A549 (cell line): ENCODE results near the gene MTHFR. TPM values are rescaled to one million over a fixed set of nuclear protein-coding genes. Genes with fewer than 3 reads are reported as not detected.

Experiments used
- ATAC-seq, 2 experiments: fragments of 200-7000 bp in 1 of 2; fragments of >200 bp in 1 of 2; cut with Nextera tagmentation in 1 of 2; cut with Tn5 transposase in 1 of 2; 3 replicates each; pipeline versions ENCODE4 v1.8.0 to v1.9.1; 2018 to 2020; ENCODE audit warnings: mild to moderate bottlenecking in 1 of 2, moderate library complexity in 1 of 2
- CTCF ChIA-PET: fragments of 300-600 bp; sonication (Branson Sonifier 250); formaldehyde crosslinking; extraction: SDS; loops from one replicate; lab custom pipeline; 2021; ENCODE audit warnings: antibody characterized with exemption, inconsistent platforms; lab: Yijun Ruan, JAX
- POLR2A ChIA-PET: fragments of 350-600 bp; formaldehyde crosslinking; extraction: SDS; loops from one replicate; lab custom pipeline; 2021; ENCODE audit warnings: antibody characterized with exemption, inconsistent platforms; lab: Yijun Ruan, JAX
- DNase-seq, 2 experiments: peaks; one replicate each; pipeline versions ENCODE4 v3.0.0 to v3.0.0-alpha.2; 2011 to 2016; ENCODE audit warnings: low read depth in 1 of 2, low spot score in 1 of 2
- FAIRE-seq: peaks from 2 replicates; lab custom pipeline; 2011; peaks lifted over from hg19 to GRCh38; lab: Jason Lieb, UNC
- H3K27ac ChIP-seq, 2 experiments: fragments of >200 bp; sonication (Bioruptor Twin); formaldehyde crosslinking; 3 replicates each; pipeline ENCODE4 v1.5.1; 2016 to 2017
- H3K4me1 ChIP-seq: fragments of >200 bp; sonication (Bioruptor Twin); formaldehyde crosslinking; 3 replicates; pipeline ENCODE4 v1.6.1; 2016
- H3K4me2 ChIP-seq: fragments of >200 bp; sonication (Bioruptor Twin); formaldehyde crosslinking; 3 replicates; pipeline ENCODE4 v1.6.1; 2016
- H3K4me3 ChIP-seq: fragments of >200 bp; sonication (Bioruptor Twin); formaldehyde crosslinking; 3 replicates; pipeline ENCODE4 v1.5.1; 2016
- H3K9me3 ChIP-seq: fragments of >200 bp; sonication (Bioruptor Twin); formaldehyde crosslinking; 3 replicates; pipeline ENCODE4 v1.6.1; 2016
- BHLHE40 ChIP-seq: IDR thresholded peaks from 2 replicates; pipeline ENCODE4 v1.6.1; 2012; ENCODE audit warnings: low read depth, low read length, inconsistent platforms
- CEBPB ChIP-seq, 2 experiments: fragments of >200 bp in 1 of 2; sonication (Bioruptor Twin) in 1 of 2; formaldehyde crosslinking in 1 of 2; IDR thresholded peaks; 2 replicates each; pipeline ENCODE4 v1.6.1; 2012 to 2016
- CHD4 ChIP-seq: fragments of 200-600 bp; sonication (generic); IDR thresholded peaks from 2 replicates; pipeline ENCODE4 v1.6.1; 2016; ENCODE audit warnings: antibody characterized with exemption, mild to moderate bottlenecking, borderline replicate concordance
- EHF ChIP-seq: fragments of 250-450 bp; sonication (Bioruptor Pico); IDR thresholded peaks from 2 replicates; pipeline ENCODE4 v1.5.0; 2020; ENCODE audit warnings: mild to moderate bottlenecking
- EP300 ChIP-seq, 2 experiments: fragments of >200 bp; sonication (Bioruptor Twin); formaldehyde crosslinking; IDR thresholded peaks; 2 replicates in 1 of 2; 3 replicates in 1 of 2; pipeline ENCODE4 v1.6.1; 2016 to 2017
- GATA3 ChIP-seq: IDR thresholded peaks from 2 replicates; pipeline ENCODE4 v1.6.1; 2012; ENCODE audit warnings: borderline replicate concordance
- HEYL ChIP-seq: fragments of 250-450 bp; sonication (Bioruptor Pico); IDR thresholded peaks from 2 replicates; pipeline ENCODE4 v1.8.0; 2021; ENCODE audit warnings: mild to moderate bottlenecking, moderate library complexity
- HOXB13 ChIP-seq: fragments of 250-450 bp; sonication (Bioruptor Pico); IDR thresholded peaks from 2 replicates; pipeline ENCODE4 v1.5.0; 2020; ENCODE audit warnings: low read depth, mild to moderate bottlenecking, moderate library complexity
- MAZ ChIP-seq: fragments of 150-350 bp; IDR thresholded peaks from 2 replicates; pipeline ENCODE4 v1.6.1; 2014; ENCODE audit warnings: antibody characterized with exemption, low read depth, low read length, borderline replicate concordance
- MYC ChIP-seq: IDR thresholded peaks from 2 replicates; pipeline ENCODE4 v1.6.1; 2012; ENCODE audit warnings: mild to moderate bottlenecking, inconsistent platforms, low read length, improper control_type of control experiment, borderline replicate concordance
- NR3C1 ChIP-seq: fragments of >200 bp; sonication (Bioruptor Twin); formaldehyde crosslinking; IDR thresholded peaks from 3 replicates; pipeline ENCODE4 v1.6.1; 2017
- RCOR1 ChIP-seq: fragments of 150-350 bp; IDR thresholded peaks from 2 replicates; pipeline ENCODE4 v1.6.1; 2014; ENCODE audit warnings: antibody characterized with exemption, low read length, low read depth
- WGBS: methylation state at CpG from one replicate; pipeline ENCODE4 v1.1.6; 2017; ENCODE audit errors: missing lambda C conversion rate; 5-methylcytosine and 5-hydroxymethylcytosine counted together
- polyA plus RNA-seq, 4 experiments: library from polyadenylated mRNA; depleted of rRNA in 3 of 4; stranded (reverse); fragments of >200 nt; fragmentation: RNase III in 1 of 4; extraction: RNeasy Plus Mini Kit Qiagen cat#74134 plus additional on column Dnase treatment in 1 of 4; gene quantifications; 2 replicates in 3 of 4; 3 replicates in 1 of 4; pipeline ENCODE4 v1.2.3, GENCODE V29; 2011 to 2017
- TF ChIP-seq, protein P1 (sequence below): fragments of 200-600 bp; sonication (generic); IDR thresholded peaks from 2 replicates; pipeline ENCODE4 v1.6.1; 2016; ENCODE audit warnings: antibody characterized with exemption, mild to moderate bottlenecking, moderate library complexity
- TF ChIP-seq, protein P2 (sequence below): fragments of >200 bp; sonication (Bioruptor Twin); formaldehyde crosslinking; IDR thresholded peaks from 2 replicates; pipeline ENCODE4 v1.6.1; 2016
- TF ChIP-seq, protein P3 (sequence below): fragments of 450-650 bp; IDR thresholded peaks from 2 replicates; pipeline ENCODE4 v1.6.1; 2014; ENCODE audit warnings: antibody characterized with exemption
- TF ChIP-seq, protein P4 (sequence below): fragments of 250-450 bp; sonication (Bioruptor Pico); IDR thresholded peaks from 2 replicates; pipeline ENCODE4 v1.5.0; 2021; ENCODE audit warnings: mild to moderate bottlenecking, moderate library complexity, borderline replicate concordance
- TF ChIP-seq, protein P5 (sequence below): IDR thresholded peaks from 2 replicates; pipeline ENCODE4 v1.6.1; 2012; ENCODE audit warnings: low read depth, borderline replicate concordance

The MTHFR gene
- polyA plus RNA-seq, 2 of the 4 experiments (the other 2 are of a cell fraction), result 4.5 to 5.2 TPM

DNA sequence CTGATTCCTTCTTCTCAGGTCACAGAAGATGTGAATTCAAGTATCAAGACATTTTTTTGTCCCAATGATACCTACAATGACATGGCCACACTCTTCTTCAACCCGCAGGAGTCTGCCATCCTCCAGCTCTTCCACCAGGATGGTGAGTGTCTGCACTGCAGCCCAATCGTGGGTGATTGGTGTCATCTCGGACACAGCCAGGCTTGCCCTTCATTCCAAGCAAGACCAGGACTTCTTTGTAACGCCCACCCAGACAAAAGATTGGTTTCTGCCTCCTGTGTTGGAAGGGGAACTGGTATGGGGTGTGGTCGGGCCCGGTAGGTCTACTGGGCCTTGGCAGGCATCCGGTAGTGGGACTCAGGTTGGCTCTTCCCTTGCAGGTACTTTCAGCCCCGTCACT lies 27.7 kb upstream of the MTHFR start:
- ChIA-PET CTCF (interaction anchor here (1.2 to 1.5 kb wide), 2 partner anchors 59 to 61 kb away, joined by 4 read pairs; no protein-coding TSS in a partner anchor), POLR2A (no interaction called here)
- Histone ChIP-seq H3K4me1 (no peaks in the 10 kb centered on the region), H3K4me3 (no peak overlapping the region), H3K27ac (no peak overlapping the region), H3K4me2 (no peak overlapping the region), H3K9me3 (no peaks in the 10 kb centered on the region)
- FAIRE-seq (no peak), DNase-seq (no peak), ATAC-seq (no peak)
- 84% methylated on average over 6 of the region's 8 CpGs for WGBS
- TF ChIP-seq, protein P1, sequence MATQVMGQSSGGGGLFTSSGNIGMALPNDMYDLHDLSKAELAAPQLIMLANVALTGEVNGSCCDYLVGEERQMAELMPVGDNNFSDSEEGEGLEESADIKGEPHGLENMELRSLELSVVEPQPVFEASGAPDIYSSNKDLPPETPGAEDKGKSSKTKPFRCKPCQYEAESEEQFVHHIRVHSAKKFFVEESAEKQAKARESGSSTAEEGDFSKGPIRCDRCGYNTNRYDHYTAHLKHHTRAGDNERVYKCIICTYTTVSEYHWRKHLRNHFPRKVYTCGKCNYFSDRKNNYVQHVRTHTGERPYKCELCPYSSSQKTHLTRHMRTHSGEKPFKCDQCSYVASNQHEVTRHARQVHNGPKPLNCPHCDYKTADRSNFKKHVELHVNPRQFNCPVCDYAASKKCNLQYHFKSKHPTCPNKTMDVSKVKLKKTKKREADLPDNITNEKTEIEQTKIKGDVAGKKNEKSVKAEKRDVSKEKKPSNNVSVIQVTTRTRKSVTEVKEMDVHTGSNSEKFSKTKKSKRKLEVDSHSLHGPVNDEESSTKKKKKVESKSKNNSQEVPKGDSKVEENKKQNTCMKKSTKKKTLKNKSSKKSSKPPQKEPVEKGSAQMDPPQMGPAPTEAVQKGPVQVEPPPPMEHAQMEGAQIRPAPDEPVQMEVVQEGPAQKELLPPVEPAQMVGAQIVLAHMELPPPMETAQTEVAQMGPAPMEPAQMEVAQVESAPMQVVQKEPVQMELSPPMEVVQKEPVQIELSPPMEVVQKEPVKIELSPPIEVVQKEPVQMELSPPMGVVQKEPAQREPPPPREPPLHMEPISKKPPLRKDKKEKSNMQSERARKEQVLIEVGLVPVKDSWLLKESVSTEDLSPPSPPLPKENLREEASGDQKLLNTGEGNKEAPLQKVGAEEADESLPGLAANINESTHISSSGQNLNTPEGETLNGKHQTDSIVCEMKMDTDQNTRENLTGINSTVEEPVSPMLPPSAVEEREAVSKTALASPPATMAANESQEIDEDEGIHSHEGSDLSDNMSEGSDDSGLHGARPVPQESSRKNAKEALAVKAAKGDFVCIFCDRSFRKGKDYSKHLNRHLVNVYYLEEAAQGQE, result no peak
- TF ChIP-seq, protein P2, sequence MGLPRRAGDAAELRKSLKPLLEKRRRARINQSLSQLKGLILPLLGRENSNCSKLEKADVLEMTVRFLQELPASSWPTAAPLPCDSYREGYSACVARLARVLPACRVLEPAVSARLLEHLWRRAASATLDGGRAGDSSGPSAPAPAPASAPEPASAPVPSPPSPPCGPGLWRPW, result no peak
- no peak for TF ChIP-seq HEYL (CRISPR knock-in tag)
- no peak for TF ChIP-seq MYC
- TF ChIP-seq, protein P3, sequence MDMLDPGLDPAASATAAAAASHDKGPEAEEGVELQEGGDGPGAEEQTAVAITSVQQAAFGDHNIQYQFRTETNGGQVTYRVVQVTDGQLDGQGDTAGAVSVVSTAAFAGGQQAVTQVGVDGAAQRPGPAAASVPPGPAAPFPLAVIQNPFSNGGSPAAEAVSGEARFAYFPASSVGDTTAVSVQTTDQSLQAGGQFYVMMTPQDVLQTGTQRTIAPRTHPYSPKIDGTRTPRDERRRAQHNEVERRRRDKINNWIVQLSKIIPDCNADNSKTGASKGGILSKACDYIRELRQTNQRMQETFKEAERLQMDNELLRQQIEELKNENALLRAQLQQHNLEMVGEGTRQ, result no peak
- TF ChIP-seq GATA3, result no peak
- TF ChIP-seq, protein P4, sequence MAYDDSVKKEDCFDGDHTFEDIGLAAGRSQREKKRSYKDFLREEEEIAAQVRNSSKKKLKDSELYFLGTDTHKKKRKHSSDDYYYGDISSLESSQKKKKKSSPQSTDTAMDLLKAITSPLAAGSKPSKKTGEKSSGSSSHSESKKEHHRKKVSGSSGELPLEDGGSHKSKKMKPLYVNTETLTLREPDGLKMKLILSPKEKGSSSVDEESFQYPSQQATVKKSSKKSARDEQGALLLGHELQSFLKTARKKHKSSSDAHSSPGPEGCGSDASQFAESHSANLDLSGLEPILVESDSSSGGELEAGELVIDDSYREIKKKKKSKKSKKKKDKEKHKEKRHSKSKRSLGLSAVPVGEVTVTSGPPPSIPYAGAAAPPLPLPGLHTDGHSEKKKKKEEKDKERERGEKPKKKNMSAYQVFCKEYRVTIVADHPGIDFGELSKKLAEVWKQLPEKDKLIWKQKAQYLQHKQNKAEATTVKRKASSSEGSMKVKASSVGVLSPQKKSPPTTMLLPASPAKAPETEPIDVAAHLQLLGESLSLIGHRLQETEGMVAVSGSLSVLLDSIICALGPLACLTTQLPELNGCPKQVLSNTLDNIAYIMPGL (CRISPR knock-in tag), result no peak
- no peak for TF ChIP-seq EHF (CRISPR knock-in tag)
- TF ChIP-seq CHD4, result no peak
- no peak for TF ChIP-seq BHLHE40
- no peak for TF ChIP-seq CEBPB (IDR thresholded peaks at IDR 0.05)
- no peak for TF ChIP-seq NR3C1
- TF ChIP-seq MAZ, result no peak
- TF ChIP-seq EP300 (IDR thresholded peaks at IDR 0.05), result no peak

DNA sequence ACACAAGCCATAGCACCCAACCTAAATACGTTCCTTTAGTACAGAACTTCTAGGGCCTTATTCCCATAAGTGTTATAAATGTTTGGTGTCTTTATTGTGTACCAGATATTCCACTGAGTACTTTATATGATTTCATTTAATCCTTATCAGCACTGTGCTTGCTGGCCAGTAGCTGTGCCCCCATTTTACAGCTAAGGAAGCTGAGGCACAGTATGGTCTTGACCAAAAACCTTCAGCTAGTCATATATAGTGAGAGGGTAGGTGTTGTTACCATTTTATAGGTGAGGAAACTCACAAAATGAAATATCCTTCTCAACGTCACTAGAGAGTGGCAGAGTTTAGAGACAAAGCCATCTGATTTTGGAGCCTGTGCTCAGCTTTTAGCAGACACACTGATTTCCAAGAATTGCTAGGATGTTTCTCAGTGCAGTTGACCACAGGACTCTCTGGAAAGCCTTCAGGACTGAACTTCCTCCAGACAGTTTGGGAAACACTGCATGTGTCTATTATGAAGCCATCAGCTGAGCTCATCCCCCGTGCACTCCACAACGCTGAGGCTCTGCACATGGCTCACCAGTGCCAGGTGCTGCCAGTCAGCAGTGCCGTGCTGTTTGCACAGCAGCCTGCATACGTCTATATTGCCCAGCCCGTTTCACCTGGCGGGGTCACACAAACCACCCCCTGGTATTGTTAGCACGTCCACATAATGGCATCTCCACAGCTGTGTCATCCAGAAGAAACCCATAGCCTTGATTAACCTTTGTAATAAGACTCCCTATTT lies 26.4 kb upstream of the MTHFR start:
- Histone ChIP-seq H3K9me3 (no peaks in the 10 kb centered on the region), H3K4me1 (no peaks in the 10 kb centered on the region), H3K4me3 (no peak overlapping the region), H3K27ac (no peak overlapping the region), H3K4me2 (no peak overlapping the region)
- TF ChIP-seq HOXB13 (CRISPR knock-in tag), result no peak
- TF ChIP-seq RCOR1, result no peak
- TF ChIP-seq, protein P1, result no peak
- TF ChIP-seq, protein P5, sequence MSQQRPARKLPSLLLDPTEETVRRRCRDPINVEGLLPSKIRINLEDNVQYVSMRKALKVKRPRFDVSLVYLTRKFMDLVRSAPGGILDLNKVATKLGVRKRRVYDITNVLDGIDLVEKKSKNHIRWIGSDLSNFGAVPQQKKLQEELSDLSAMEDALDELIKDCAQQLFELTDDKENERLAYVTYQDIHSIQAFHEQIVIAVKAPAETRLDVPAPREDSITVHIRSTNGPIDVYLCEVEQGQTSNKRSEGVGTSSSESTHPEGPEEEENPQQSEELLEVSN, result no peak
- no peak for TF ChIP-seq MYC
- 82% methylated on average over 9 of the region's 9 CpGs for WGBS
- ChIA-PET CTCF (interaction anchor here (1.0 to 1.3 kb wide), 3 partner anchors 9 to 60 kb away, joined by 3 to 4 read pairs (median 3); no protein-coding TSS in a partner anchor), POLR2A (no interaction called here)
- ATAC-seq, result no peak
- FAIRE-seq, result no peak
- no peak for DNase-seq
